ENCODE data around the gene TXNRD2.

Gene TXNRD2

GRCh38 chr22:19916941-19917340, 24.7 kb downstream of the TXNRD2 start:
- no peak for TF ChIP-seq NFIC (IDR thresholded peaks at IDR 0.05)
- TF ChIP-seq TCF12 (IDR thresholded peaks at IDR 0.05; ENCODE audit: low read depth) = no peak
- no peak for TF ChIP-seq TAF1 (IDR thresholded peaks at IDR 0.05; ENCODE audit: low read depth)
- no peak for TF ChIP-seq REST (IDR thresholded peaks at IDR 0.05; ENCODE audit: low read depth)
- no peak for TF ChIP-seq CREB1 (IDR thresholded peaks at IDR 0.05; ENCODE audit: low read depth)
- no peak for TF ChIP-seq FOXM1 (IDR thresholded peaks at IDR 0.05; ENCODE audit: borderline replicate concordance, low read depth)

GRCh38 chr22:19916006-19916405, 25.6 kb downstream of the TXNRD2 start:
- TF ChIP-seq TCF12 (IDR thresholded peaks at IDR 0.05; ENCODE audit: low read depth) = no peak
- TF ChIP-seq YY1 (IDR thresholded peaks at IDR 0.05; ENCODE audit: low read depth) = no peak
- no peak for TF ChIP-seq TAF1 (IDR thresholded peaks at IDR 0.05; ENCODE audit: low read depth)
- no peak for TF ChIP-seq ZBTB7A (IDR thresholded peaks at IDR 0.05; ENCODE audit: low read depth)
- no peak for TF ChIP-seq RAD21 (IDR thresholded peaks at IDR 0.05; ENCODE audit: low read depth)
- no peak for TF ChIP-seq NFIC (IDR thresholded peaks at IDR 0.05)
- TF ChIP-seq REST (IDR thresholded peaks at IDR 0.05; ENCODE audit: low read depth) = no peak
- no peak for TF ChIP-seq EGR1 (IDR thresholded peaks at IDR 0.05)
- TF ChIP-seq USF1 (IDR thresholded peaks at IDR 0.05) = no peak
- TF ChIP-seq FOXM1 (IDR thresholded peaks at IDR 0.05; ENCODE audit: borderline replicate concordance, low read depth) = no peak
- no peak for TF ChIP-seq TEAD4 (IDR thresholded peaks at IDR 0.05)
- TF ChIP-seq, protein P1, sequence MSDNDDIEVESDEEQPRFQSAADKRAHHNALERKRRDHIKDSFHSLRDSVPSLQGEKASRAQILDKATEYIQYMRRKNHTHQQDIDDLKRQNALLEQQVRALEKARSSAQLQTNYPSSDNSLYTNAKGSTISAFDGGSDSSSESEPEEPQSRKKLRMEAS (IDR thresholded peaks at IDR 0.05) = no peak
- no peak for TF ChIP-seq CREB1 (IDR thresholded peaks at IDR 0.05; ENCODE audit: low read depth)
- no peak for TF ChIP-seq CEBPB (IDR thresholded peaks at IDR 0.05)
- no peak for TF ChIP-seq EP300 (IDR thresholded peaks at IDR 0.05; ENCODE audit: borderline replicate concordance)

- no peak for TF ChIP-seq NFIC (IDR thresholded peaks at IDR 0.05)
- no peak for TF ChIP-seq USF1 (IDR thresholded peaks at IDR 0.05)
- no peak for TF ChIP-seq REST (IDR thresholded peaks at IDR 0.05; ENCODE audit: low read depth)
- TF ChIP-seq TCF12 (IDR thresholded peaks at IDR 0.05; ENCODE audit: low read depth) = no peak
- no peak for TF ChIP-seq FOXM1 (IDR thresholded peaks at IDR 0.05; ENCODE audit: borderline replicate concordance, low read depth)
- no peak for TF ChIP-seq CEBPB (IDR thresholded peaks at IDR 0.05)
- TF ChIP-seq CREB1 (IDR thresholded peaks at IDR 0.05; ENCODE audit: low read depth) = no peak
- no peak for TF ChIP-seq TAF1 (IDR thresholded peaks at IDR 0.05; ENCODE audit: low read depth)
- no peak for TF ChIP-seq ZBTB7A (IDR thresholded peaks at IDR 0.05; ENCODE audit: low read depth)
- TF ChIP-seq RAD21 (IDR thresholded peaks at IDR 0.05; ENCODE audit: low read depth) = no peak
- no peak for TF ChIP-seq EGR1 (IDR thresholded peaks at IDR 0.05)
- TF ChIP-seq EP300 (IDR thresholded peaks at IDR 0.05; ENCODE audit: borderline replicate concordance) = no peak
- no peak for TF ChIP-seq TEAD4 (IDR thresholded peaks at IDR 0.05)
- TF ChIP-seq, protein P1 (IDR thresholded peaks at IDR 0.05) = no peak
- no peak for TF ChIP-seq YY1 (IDR thresholded peaks at IDR 0.05; ENCODE audit: low read depth)
Measured at GRCh38 chr22:19915287-19915954, 26.2 kb downstream of the TXNRD2 start.

DNA sequence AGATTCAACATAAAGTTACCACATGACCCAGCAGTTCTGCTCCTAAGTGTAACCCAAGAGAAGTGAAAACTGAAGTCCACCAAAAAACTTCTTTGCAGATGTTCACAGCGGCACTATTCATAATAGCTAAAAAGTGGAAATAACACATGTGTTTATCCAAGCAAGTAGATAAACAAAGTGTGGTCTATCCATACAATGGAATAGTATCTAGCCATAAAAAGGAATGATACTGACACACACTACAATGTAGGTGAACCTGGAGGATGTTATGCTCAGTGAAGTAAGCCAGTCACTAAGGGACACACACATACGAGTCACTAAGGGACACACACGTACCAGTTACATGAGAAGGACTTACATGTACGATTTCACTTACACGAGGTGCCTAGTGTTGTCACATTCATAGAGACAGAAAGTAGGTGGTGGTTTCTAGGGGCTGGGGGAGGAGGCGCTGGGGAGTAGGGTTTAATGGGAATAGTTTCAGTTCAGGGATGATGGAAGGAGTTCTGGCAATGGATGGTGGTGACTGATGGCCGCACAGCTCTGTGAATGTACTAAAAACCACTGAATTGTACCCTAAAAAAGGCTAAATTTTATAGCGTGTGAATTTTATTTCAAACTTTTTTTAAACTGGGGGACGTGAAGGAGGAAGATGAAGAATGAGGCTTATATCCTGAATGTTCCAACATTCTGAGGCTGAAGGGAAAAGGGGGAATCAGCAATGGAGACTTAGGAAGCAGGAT, 27.2 kb downstream of the TXNRD2 start:
- TF ChIP-seq RAD21 (IDR thresholded peaks at IDR 0.05; ENCODE audit: low read depth) (no peak), ZBTB7A (IDR thresholded peaks at IDR 0.05; ENCODE audit: low read depth) (no peak), CEBPB (IDR thresholded peaks at IDR 0.05) (no peak), EGR1 (IDR thresholded peaks at IDR 0.05) (no peak), EP300 (IDR thresholded peaks at IDR 0.05; ENCODE audit: borderline replicate concordance) (no peak), YY1 (IDR thresholded peaks at IDR 0.05; ENCODE audit: low read depth) (no peak), CREB1 (IDR thresholded peaks at IDR 0.05; ENCODE audit: low read depth) (no peak), TCF12 (IDR thresholded peaks at IDR 0.05; ENCODE audit: low read depth) (no peak), FOXM1 (IDR thresholded peaks at IDR 0.05; ENCODE audit: borderline replicate concordance, low read depth) (no peak), TEAD4 (IDR thresholded peaks at IDR 0.05) (no peak), USF1 (IDR thresholded peaks at IDR 0.05) (no peak), REST (IDR thresholded peaks at IDR 0.05; ENCODE audit: low read depth) (no peak), TAF1 (IDR thresholded peaks at IDR 0.05; ENCODE audit: low read depth) (no peak), NFIC (IDR thresholded peaks at IDR 0.05) (no peak)
- TF ChIP-seq, protein P1 (IDR thresholded peaks at IDR 0.05) = no peak

Measured in Ishikawa (cell line).